GM12872 (cell line): Measurements from ENCODE around the gene SOS2.

Experiments used
- TF ChIP-seq, protein P1 (sequence below): IDR thresholded peaks from 3 replicates; pipeline ENCODE4 v1.5.1; 2011; ENCODE audit warnings: low read depth, mild to moderate bottlenecking, low read length, moderate library complexity; ENCODE audit not compliant: insufficient read depth

The SOS2 gene

DNA sequence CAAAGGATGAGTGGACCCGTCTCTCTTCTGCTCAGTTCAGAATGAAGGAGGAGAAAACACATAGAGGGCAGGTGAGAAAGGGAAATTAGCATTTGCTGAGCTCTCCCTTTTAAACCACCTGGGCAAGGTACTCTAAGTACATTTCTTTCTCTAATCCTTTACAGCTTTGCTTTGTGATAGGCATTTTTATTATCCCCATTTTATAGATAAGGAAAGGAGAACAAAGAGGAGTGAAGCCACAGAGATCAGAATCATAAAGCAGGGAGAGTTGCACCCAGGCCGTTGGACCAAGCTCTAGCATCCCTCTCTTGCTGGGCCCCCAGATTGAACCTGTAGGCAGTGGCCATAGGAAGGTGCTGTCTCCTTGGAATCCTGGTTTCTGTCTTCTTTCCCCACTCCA is 162.1 kb downstream of the SOS2 start:
- TF ChIP-seq, protein P1, sequence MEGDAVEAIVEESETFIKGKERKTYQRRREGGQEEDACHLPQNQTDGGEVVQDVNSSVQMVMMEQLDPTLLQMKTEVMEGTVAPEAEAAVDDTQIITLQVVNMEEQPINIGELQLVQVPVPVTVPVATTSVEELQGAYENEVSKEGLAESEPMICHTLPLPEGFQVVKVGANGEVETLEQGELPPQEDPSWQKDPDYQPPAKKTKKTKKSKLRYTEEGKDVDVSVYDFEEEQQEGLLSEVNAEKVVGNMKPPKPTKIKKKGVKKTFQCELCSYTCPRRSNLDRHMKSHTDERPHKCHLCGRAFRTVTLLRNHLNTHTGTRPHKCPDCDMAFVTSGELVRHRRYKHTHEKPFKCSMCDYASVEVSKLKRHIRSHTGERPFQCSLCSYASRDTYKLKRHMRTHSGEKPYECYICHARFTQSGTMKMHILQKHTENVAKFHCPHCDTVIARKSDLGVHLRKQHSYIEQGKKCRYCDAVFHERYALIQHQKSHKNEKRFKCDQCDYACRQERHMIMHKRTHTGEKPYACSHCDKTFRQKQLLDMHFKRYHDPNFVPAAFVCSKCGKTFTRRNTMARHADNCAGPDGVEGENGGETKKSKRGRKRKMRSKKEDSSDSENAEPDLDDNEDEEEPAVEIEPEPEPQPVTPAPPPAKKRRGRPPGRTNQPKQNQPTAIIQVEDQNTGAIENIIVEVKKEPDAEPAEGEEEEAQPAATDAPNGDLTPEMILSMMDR, result no peak

DNA sequence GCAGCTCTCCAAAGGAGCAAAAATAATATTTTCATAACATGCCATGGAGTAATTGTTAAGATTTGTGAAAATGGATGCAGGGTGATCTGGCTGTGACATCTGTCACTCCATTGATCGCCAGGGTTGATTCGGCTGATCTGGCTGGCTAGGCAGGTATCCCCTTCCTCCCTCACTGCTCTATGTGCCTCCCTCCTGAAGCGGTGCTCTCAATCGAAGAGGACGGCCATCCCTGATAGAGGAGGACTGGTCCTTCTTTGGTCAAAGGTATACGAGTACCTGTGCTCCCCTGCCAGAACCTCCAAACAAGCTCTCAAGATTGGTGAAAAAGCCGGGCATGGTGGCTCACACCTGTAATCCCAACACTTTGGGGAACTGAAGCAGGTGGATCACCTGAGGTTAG is 162.9 kb downstream of the SOS2 start:
- TF ChIP-seq, protein P1, result no peak

DNA sequence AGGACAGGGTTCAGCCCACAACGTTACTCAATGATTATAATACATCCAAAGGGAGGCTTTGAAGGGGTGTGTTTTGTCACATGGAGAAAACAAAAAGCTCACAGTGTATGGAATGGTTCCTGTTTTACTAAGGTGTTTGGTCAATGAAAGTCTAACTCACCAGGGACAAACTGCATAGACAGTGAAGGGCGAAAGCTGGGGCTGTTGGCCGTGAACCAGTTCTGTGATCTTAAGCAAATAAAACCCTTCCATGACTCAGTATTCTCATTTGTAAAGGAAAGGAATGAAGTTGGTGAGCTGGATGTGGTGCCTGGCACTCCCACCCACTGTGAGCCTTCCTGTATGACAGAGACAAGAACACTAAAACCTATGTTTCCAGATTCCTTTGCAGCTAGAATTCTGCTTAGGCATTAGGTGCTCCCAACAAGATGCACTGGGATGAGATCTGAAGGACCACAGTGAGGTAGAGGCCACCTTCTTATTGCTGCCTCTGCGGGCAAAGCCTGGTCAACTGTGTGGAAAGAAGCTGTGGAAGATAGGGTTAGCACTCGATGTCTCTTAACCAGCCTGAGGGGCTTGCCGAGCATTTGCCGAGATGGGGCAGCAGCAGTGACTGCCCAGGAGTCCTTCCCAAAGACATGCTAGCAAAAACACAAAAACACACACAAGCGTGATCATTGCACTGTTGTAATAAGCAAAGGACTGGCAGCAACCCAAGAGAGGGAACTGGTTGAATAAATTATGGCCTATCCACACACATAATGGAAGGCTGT is 163.5 kb downstream of the SOS2 start:
- TF ChIP-seq, protein P1, result no peak
